Stromal cell of bone marrow (primary cell): ENCODE results near the gene CHMP2A.

ENCODE experiments used
- DNase-seq: peaks from one replicate; pipeline ENCODE4 v3.0.0-alpha.2; 2012; ENCODE audit warnings: low read depth

Gene CHMP2A

GRCh38 chr19:58569943-58570670, 15.2 kb upstream of the CHMP2A start:
- no peak for DNase-seq

- no peak for DNase-seq
Observed at GRCh38 chr19:58569191-58569942, 14.5 kb upstream of the CHMP2A start.

GRCh38 chr19:58568453-58569130, 13.7 kb upstream of the CHMP2A start:
- DNase-seq, result no peak

GRCh38 chr19:58566989-58567388, 12.1 kb upstream of the CHMP2A start:
- DNase-seq, result no peak

- no peak for DNase-seq
Observed at GRCh38 chr19:58563823-58564222, 8.9 kb upstream of the CHMP2A start.

GRCh38 chr19:58563034-58563573, 8.2 kb upstream of the CHMP2A start:
- no peak for DNase-seq

GRCh38 chr19:58562122-58563033, 7.5 kb upstream of the CHMP2A start:
- DNase-seq, result peak; percentile 11

- no peak for DNase-seq
Observed at GRCh38 chr19:58561373-58562121, 6.6 kb upstream of the CHMP2A start.

- no peak for DNase-seq
Observed at GRCh38 chr19:58560921-58561320, 6.0 kb upstream of the CHMP2A start.

GRCh38 chr19:58560007-58560887, 5.3 kb upstream of the CHMP2A start:
- no peak for DNase-seq

- peak; percentile 86 for DNase-seq
Observed at GRCh38 chr19:58559275-58560006, 4.5 kb upstream of the CHMP2A start.

GRCh38 chr19:58558623-58559274, 3.8 kb upstream of the CHMP2A start:
- DNase-seq, result peak; percentile 95

- DNase-seq, result peak; percentile 12
Observed at GRCh38 chr19:58558066-58558622, 3.2 kb upstream of the CHMP2A start, which contains the start of gene UBE2M. TSS of gene UBE2M (minus strand) at chr19:58558611. CDS start at chr19:58558381, 230 bp downstream.

- no peak for DNase-seq
Observed at GRCh38 chr19:58557221-58558065, 2.5 kb upstream of the CHMP2A start.

GRCh38 chr19:58556622-58557220, 1.8 kb upstream of the CHMP2A start:
- DNase-seq, result no peak

GRCh38 chr19:58555920-58556621, 1.2 kb upstream of the CHMP2A start:
- no peak for DNase-seq
